ENCODE data around the gene FRMPD2.
A peak's percentile ranks its signal among the peaks of the same experiment; 100 is the strongest.
"Not testable (repeated sequence)": the region's sequence is repeated elsewhere in the genome, so short reads cannot be mapped to it uniquely, and the experiment has no call there.

The FRMPD2 gene

GRCh38 chr10:48231178-48231577, 43.3 kb downstream of the FRMPD2 start:
- DNase-seq: no peak

- no peak for DNase-seq
These were observed 47.3 kb downstream of the FRMPD2 start for GRCh38 chr10:48227213-48227612.

- no peak for DNase-seq
These were observed 49.4 kb downstream of the FRMPD2 start for GRCh38 chr10:48224979-48225560.

GRCh38 chr10:48224296-48224695, 50.2 kb downstream of the FRMPD2 start:
- no peak for DNase-seq

- DNase-seq: no peak
These were observed 52.7 kb downstream of the FRMPD2 start for GRCh38 chr10:48221814-48222213.

- DNase-seq: not testable (repeated sequence)
These were observed 53.5 kb downstream of the FRMPD2 start for GRCh38 chr10:48221031-48221430.

GRCh38 chr10:48219194-48219593, 55.3 kb downstream of the FRMPD2 start:
- no peak for DNase-seq

- DNase-seq: no peak
These were observed 57.8 kb downstream of the FRMPD2 start for GRCh38 chr10:48216744-48217143.

GRCh38 chr10:48216204-48216505, 58.3 kb downstream of the FRMPD2 start:
- no peak for DNase-seq

- peak; percentile 2 for DNase-seq
These were observed 58.9 kb downstream of the FRMPD2 start for GRCh38 chr10:48215486-48216203.

- peak; percentile 16 for DNase-seq
These were observed 59.6 kb downstream of the FRMPD2 start for GRCh38 chr10:48214716-48215485.

- DNase-seq: peak; percentile 21
These were observed 61.4 kb downstream of the FRMPD2 start for GRCh38 chr10:48213047-48213446.

GRCh38 chr10:48211777-48212176, 62.7 kb downstream of the FRMPD2 start:
- no peak for DNase-seq

- no peak for DNase-seq
These were observed 63.5 kb downstream of the FRMPD2 start for GRCh38 chr10:48210966-48211365.

GRCh38 chr10:48210391-48210790, 64.1 kb downstream of the FRMPD2 start:
- no peak for DNase-seq

- no peak for DNase-seq
These were observed 65.3 kb downstream of the FRMPD2 start for GRCh38 chr10:48209241-48209640.

- DNase-seq: no peak
These were observed 66.6 kb downstream of the FRMPD2 start for GRCh38 chr10:48207853-48208252.

GRCh38 chr10:48206482-48207250, 67.8 kb downstream of the FRMPD2 start:
- no peak for DNase-seq

GRCh38 chr10:48205918-48206317, 68.6 kb downstream of the FRMPD2 start:
- DNase-seq: no peak

GRCh38 chr10:48199580-48200377, 74.7 kb downstream of the FRMPD2 start:
- no peak for DNase-seq

GRCh38 chr10:48197236-48197899, 77.1 kb downstream of the FRMPD2 start:
- no peak for DNase-seq

- DNase-seq: no peak
These were observed 78.7 kb downstream of the FRMPD2 start for GRCh38 chr10:48195803-48196202.

All from midbrain (tissue), 1 donor.